Heart left ventricle (tissue), 16 donors: Measurements from ENCODE around the gene LCP2. TPM values are rescaled to one million over a fixed set of nuclear protein-coding genes. Genes with fewer than 3 reads are reported as not detected.

ENCODE experiments used
- ATAC-seq, 4 donors: fragments of 200-7000 bp; cut with Tn5 transposase; one replicate each; pipeline ENCODE4 v1.9.1; 2020 to 2022; ENCODE audit warnings: moderate library complexity in 4 of 4, mild to moderate bottlenecking in 3 of 4, moderate number of reproducible peaks in 1 of 4
- DNase-seq, 5 donors: peaks; one replicate each; pipeline ENCODE4 v3.0.0-alpha.2; 2020
- H3K27ac ChIP-seq, 12 donors: fragments of 200-600 bp; sonication (generic) in 4 of 12; one replicate each; pipeline versions ENCODE4 v1.5.0 to v1.8.0; 2016 to 2022; ENCODE audit warnings: mild to moderate bottlenecking in 2 of 12
- H3K27me3 ChIP-seq, 9 donors: fragments of 200-600 bp; sonication (generic) in 2 of 9; one replicate each; pipeline versions ENCODE4 v1.5.1 to v1.8.0; 2016 to 2022; ENCODE audit warnings: mild to moderate bottlenecking in 3 of 9
- H3K36me3 ChIP-seq, 9 donors: fragments of 200-600 bp; sonication (generic) in 2 of 9; one replicate each; pipeline versions ENCODE4 v1.5.0 to v1.8.0; 2018 to 2022; ENCODE audit warnings: mild to moderate bottlenecking in 2 of 9
- H3K4me1 ChIP-seq, 12 donors: fragments of 200-600 bp; sonication (generic) in 4 of 12; one replicate each; pipeline versions ENCODE4 v1.5.0 to v1.8.0; 2016 to 2022; ENCODE audit warnings: mild to moderate bottlenecking in 3 of 12
- H3K4me3 ChIP-seq, 12 donors: fragments of 200-600 bp; sonication (generic) in 4 of 12; one replicate each; pipeline versions ENCODE4 v1.5.0 to v1.8.0; 2017 to 2022; ENCODE audit warnings: mild to moderate bottlenecking in 9 of 12, moderate library complexity in 4 of 12
- H3K9me3 ChIP-seq, 12 donors: fragments of 200-600 bp; sonication (generic) in 4 of 12; one replicate each; pipeline versions ENCODE4 v1.5.0 to v1.8.0; 2016 to 2022; ENCODE audit warnings: mild to moderate bottlenecking in 1 of 12
- CTCF ChIP-seq, 12 donors: fragments of 200-600 bp; sonication (generic) in 4 of 12; IDR thresholded peaks; one replicate each; pipeline versions ENCODE4 v1.5.0 to v1.8.0; 2018 to 2022; ENCODE audit warnings: antibody characterized with exemption in 12 of 12, mild to moderate bottlenecking in 5 of 12
- POLR2A ChIP-seq, 2 donors: fragments of 450-650 bp; IDR thresholded peaks; one replicate each; pipeline ENCODE4 v1.6.1; 2017; ENCODE audit warnings: antibody characterized with exemption in 2 of 2, mild to moderate bottlenecking in 2 of 2, moderate library complexity in 2 of 2
- WGBS, 4 donors: extraction: QIAGEN DNeasy Blood & Tissue Kit in 2 of 4; methylation state at CpG; one replicate each; pipeline versions ENCODE4 v1.1.5 to v1.1.7; 2013 to 2018; 5-methylcytosine and 5-hydroxymethylcytosine counted together
- intact Hi-C, 10 donors: fragments of 100-400 bp; cut with DNase I; formaldehyde crosslinking; loops; one replicate each; pipeline versions ENCODE4 v1.11.1 to v1.14.2; 2022
- polyA plus RNA-seq, 2 donors: library from polyadenylated mRNA; stranded (reverse); fragments of 200-250 nt; gene quantifications; one replicate each; pipeline ENCODE4 v1.2.3, GENCODE V29; 2013
- total RNA-seq, 9 donors: library from RNA; depleted of rRNA in 2 of 9; stranded (reverse); fragments of >200 nt in 2 of 9; fragmentation: NEBNext Ultra II Directional in 3 of 9; extraction: Animal tissue kit (Norgen Biotek cat#: 25700) in 3 of 9; gene quantifications; one replicate each; pipeline versions ENCODE4 v1.1.0 to v1.2.4, GENCODE V29; 2016 to 2023
- donor health status: ischemic (EF 13 %, LVEDD 7.1; RV severe dilation, severe dysfunction).
- donor health status: healthy with polysubstance abuse.
- donor health status: DM: no; HTN: yes; CAD: no.
- donor health status: DM: no; HTN: no; CAD: no.
- donor health status: ischemic (EF 25% LVEDD 6.9; RV normal size, moderate dysfunction).
- donor health status: ischemic (EF 25% LVEDD 5.7; RV mildly dilated, moderate dysfunction).
- donor health status: healthy.
- donor health status: DM: yes; HTN: yes; CAD: no.
- donor health status: ischemic (EF 35%, LVEDD 5.7; RV mildly dilated, moderate dysfunction).
- donor health status: nonischemic (EF 11% LVEDD 7.7; RV severe dilation, severe dysfunction).
- donor health status: DM: yes; HTN: yes; CAD: no.
- donor health status: PGD.
- donor health status: ischemic (EF 29% LVEDD 5.4; RV normal size, mild dysfunction).
- donor health status: nonischemic (EF 23%, LVEDD 6.1; RV moderate dilation, normal function).

The LCP2 gene
- total and polyA plus RNA-seq, 11 donors: 2.2 to 73.7 (median 4.6) TPM

DNA sequence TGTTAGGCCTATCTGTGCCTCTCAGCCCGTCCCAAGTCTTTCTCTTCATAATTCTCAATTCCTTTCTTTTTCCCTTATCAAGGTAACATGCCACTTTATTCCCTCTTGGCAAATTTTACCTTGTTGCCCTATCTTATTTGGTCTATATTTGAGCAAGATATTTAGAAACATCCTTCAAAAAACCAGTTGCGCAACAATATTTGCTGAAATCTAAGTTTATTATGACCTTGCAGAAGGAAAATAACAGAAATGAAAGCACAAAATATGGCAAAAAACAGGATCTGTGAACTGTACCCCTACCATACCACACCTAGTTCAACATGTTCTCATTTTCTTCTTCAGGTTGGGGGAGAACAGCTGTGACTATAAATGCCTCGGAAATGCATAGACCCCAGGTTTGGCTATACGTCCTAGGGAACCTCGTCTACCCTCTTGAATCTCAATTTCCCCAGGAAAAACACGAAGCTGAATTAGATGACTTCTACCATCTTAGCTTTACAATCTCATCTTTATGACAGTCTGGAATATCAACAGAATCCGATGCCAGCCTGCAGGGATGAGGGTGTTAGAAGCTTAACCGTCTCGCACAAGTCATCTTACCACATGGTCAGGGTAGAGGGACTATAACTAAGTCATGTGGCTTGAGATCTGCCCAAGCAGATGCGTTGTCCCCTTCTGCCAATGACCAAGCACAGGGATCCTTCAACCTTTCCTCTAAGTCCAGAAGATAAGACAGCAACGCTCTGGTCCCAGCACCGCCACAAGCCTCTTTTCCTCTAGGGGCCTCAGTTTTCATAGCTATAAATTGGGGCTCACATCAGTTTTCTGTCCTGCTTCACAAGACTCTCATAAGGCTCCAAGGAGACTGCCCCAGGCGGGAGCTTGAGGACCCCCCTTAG lies 1.3 kb downstream of the LCP2 start:
- Histone ChIP-seq H3K9me3 (no peaks in the 10 kb centered on the region), H3K4me1 (peaks cover 0 to 73% (median 0%) of the 10 kb centered on the region in 12 donors), H3K27me3 (no peaks in the 10 kb centered on the region), H3K36me3 (peaks cover 0 to 43% (median 0%) of the 10 kb centered on the region in 9 donors), H3K27ac (peak overlapping the region in 6 of 12 donors; percentile 79 to 99 (median 86)), H3K4me3 (peak overlapping the region in 11 of 12 donors; percentile 40 to 80 (median 58))
- 77 to 88% (median 83%) methylated on average over 13 of the region's 13 CpGs for WGBS, 4 donors
- no peak for ATAC-seq
- no peak for TF ChIP-seq POLR2A (IDR thresholded peaks at IDR 0.05)
- TF ChIP-seq CTCF (IDR thresholded peaks at IDR 0.05): no peak
- intact Hi-C loops: loop anchor here in 2 of 10 donors (5.0 kb wide), 1 partner anchor 36 kb away; no protein-coding TSS in a partner anchor
- DNase-seq: no peak

GRCh38 chr5:170294556-170294955 lies 3.0 kb downstream of the LCP2 start:
- TF ChIP-seq POLR2A (IDR thresholded peaks at IDR 0.05) (no peak), CTCF (IDR thresholded peaks at IDR 0.05) (no peak)
- Histone ChIP-seq H3K36me3 (peaks cover 0 to 53% (median 0%) of the 10 kb centered on the region in 9 donors), H3K27ac (peak overlapping the region in 1 of 12 donors; percentile 99), H3K9me3 (no peaks in the 10 kb centered on the region), H3K4me1 (peaks cover 0 to 71% (median 0%) of the 10 kb centered on the region in 12 donors), H3K27me3 (no peaks in the 10 kb centered on the region), H3K4me3 (peak overlapping the region in 5 of 12 donors; percentile 58 to 80 (median 63))
- intact Hi-C loops: no loop called here
- DNase-seq (no peak), ATAC-seq (no peak)

GRCh38 chr5:170294057-170294456 lies 3.5 kb downstream of the LCP2 start:
- H3K4me3 ChIP-seq: peak overlapping the region in 3 of 12 donors; percentile 58 to 80 (median 78)
- H3K27me3 ChIP-seq: no peaks in the 10 kb centered on the region
- DNase-seq: no peak
- H3K27ac ChIP-seq: peak overlapping the region in 1 of 12 donors; percentile 99
- H3K9me3 ChIP-seq: no peaks in the 10 kb centered on the region
- WGBS, 4 donors: 90 to 99% (median 95%) methylated on average over 3 of the region's 3 CpGs
- TF ChIP-seq CTCF (IDR thresholded peaks at IDR 0.05) (no peak), POLR2A (IDR thresholded peaks at IDR 0.05) (no peak)
- no peak for ATAC-seq
- H3K36me3 ChIP-seq: peaks cover 0 to 56% (median 0%) of the 10 kb centered on the region in 9 donors
- intact Hi-C loops: no loop called here
- H3K4me1 ChIP-seq: peaks cover 0 to 72% (median 4%) of the 10 kb centered on the region in 12 donors

DNA sequence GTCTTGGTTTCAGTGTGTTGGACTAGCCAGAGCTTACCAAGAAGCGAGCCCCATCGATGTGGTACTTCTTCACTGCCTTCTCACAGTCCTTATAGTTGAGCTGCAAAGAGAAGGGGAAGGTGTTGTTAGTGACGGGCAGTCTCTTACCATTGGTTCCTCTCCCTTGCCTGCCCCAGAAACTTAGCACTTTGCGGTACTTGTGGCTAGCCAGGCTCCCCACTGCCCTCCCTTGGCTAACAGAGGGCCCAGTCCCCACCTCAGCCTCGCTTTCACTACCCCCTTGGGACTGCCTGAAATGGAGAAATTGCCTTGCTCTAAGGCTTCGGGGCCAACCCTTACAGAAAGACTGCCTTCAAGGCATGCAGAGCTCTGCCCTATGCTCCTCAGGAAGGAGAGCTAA lies 4.3 kb downstream of the LCP2 start:
- no peaks in the 10 kb centered on the region for H3K9me3 ChIP-seq
- intact Hi-C loops: no loop called here
- H3K4me1 ChIP-seq: peaks cover 0 to 74% (median 7%) of the 10 kb centered on the region in 12 donors
- no peaks in the 10 kb centered on the region for H3K27me3 ChIP-seq
- H3K27ac ChIP-seq: peak overlapping the region in 1 of 12 donors; percentile 99
- peak overlapping the region in 2 of 12 donors; percentile 26 to 80 for H3K4me3 ChIP-seq
- WGBS, 4 donors: 79 to 88% (median 87%) methylated on average over 6 of the region's 6 CpGs
- ATAC-seq (peak in 3 of 4 donors; percentile 22 to 68 (median 58)), DNase-seq (peak; percentile 48 to 78 (median 64))
- TF ChIP-seq CTCF (IDR thresholded peaks at IDR 0.05): no peak
- TF ChIP-seq POLR2A (IDR thresholded peaks at IDR 0.05): no peak
- peaks cover 0 to 64% (median 0%) of the 10 kb centered on the region in 9 donors for H3K36me3 ChIP-seq
